ENCODE data around the gene CHCHD6.

GRCh38 chr3:126939338-126939718 lies 235.3 kb downstream of the CHCHD6 start:
- no peak for TF ChIP-seq POLR2A (IDR thresholded peaks at IDR 0.05; ENCODE audit: low read length)
- TF ChIP-seq GATA1 (IDR thresholded peaks at IDR 0.05; ENCODE audit: low read depth, low read length): no peak

All from erythroblast (primary cell).